ENCODE results near the gene SLC19A1. TPM values are rescaled to one million over a fixed set of nuclear protein-coding genes. Genes with fewer than 3 reads are reported as not detected.

SLC19A1 gene
- total RNA-seq, 1 experiment from 2014 or later, result 21.4 TPM

DNA sequence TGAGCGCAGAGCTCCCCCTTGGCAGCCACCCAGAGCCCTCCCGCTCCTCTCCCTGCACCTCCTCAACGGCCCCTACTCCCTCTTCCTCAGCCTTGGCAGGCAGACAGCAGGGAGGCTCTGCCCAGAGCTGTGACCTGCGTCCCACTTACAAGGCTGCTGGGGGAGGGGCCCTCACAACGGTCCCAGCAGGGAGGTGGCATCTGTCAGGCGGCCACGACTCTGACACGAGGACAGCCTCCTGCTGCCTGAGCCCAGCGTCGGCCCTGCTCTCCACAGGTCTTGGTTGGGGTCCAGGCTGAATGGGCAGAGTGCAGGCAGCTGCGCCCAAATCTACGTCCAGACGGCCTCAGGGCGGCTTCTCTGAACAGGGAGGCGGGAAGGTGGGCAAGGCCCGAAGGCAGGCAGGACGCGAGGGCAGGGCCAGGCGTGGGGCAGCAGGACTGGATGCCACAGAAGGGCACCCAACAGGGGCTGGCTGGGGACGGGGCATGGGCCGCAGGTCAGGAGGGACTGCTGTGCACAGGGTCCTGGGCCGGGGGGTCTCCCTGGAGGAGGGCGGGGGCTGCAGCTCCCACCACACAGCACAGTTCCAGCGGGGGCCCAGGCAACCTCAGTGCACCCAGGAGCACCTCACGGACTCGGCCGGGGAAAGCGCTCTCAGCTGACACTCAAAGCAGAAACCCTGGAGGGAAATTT, 7.5 kb downstream of the SLC19A1 start:
- H3K9me3 Mint-ChIP-seq (ENCODE audit: low read depth, unreplicated experiment), result no peaks in the 10 kb centered on the region
- BruUV-seq (replicated peaks), result no TSS peak
- peaks cover 11% of the 10 kb centered on the region for H3K36me3 Mint-ChIP-seq (ENCODE audit: insufficient read depth, unreplicated experiment)
- H3K4me3 Mint-ChIP-seq (ENCODE audit: low read depth, unreplicated experiment), result no peak overlapping the region
- intact Hi-C loops (cut with micrococcal nuclease; ENCODE audit: unreplicated experiment), result no loop called here
- H3K27ac Mint-ChIP-seq (ENCODE audit: unreplicated experiment), result no peak overlapping the region
- no peak for DNase-seq
- no peaks in the 10 kb centered on the region for H3K4me1 Mint-ChIP-seq (ENCODE audit: low read depth, unreplicated experiment)
- CTCF ChIA-PET, result no interaction called here
- no peaks in the 10 kb centered on the region for H3K27me3 Mint-ChIP-seq (ENCODE audit: unreplicated experiment)
- TF ChIP-seq, protein P1, sequence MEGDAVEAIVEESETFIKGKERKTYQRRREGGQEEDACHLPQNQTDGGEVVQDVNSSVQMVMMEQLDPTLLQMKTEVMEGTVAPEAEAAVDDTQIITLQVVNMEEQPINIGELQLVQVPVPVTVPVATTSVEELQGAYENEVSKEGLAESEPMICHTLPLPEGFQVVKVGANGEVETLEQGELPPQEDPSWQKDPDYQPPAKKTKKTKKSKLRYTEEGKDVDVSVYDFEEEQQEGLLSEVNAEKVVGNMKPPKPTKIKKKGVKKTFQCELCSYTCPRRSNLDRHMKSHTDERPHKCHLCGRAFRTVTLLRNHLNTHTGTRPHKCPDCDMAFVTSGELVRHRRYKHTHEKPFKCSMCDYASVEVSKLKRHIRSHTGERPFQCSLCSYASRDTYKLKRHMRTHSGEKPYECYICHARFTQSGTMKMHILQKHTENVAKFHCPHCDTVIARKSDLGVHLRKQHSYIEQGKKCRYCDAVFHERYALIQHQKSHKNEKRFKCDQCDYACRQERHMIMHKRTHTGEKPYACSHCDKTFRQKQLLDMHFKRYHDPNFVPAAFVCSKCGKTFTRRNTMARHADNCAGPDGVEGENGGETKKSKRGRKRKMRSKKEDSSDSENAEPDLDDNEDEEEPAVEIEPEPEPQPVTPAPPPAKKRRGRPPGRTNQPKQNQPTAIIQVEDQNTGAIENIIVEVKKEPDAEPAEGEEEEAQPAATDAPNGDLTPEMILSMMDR (IDR thresholded peaks at IDR 0.05; ENCODE audit: unreplicated experiment), result no peak

DNA sequence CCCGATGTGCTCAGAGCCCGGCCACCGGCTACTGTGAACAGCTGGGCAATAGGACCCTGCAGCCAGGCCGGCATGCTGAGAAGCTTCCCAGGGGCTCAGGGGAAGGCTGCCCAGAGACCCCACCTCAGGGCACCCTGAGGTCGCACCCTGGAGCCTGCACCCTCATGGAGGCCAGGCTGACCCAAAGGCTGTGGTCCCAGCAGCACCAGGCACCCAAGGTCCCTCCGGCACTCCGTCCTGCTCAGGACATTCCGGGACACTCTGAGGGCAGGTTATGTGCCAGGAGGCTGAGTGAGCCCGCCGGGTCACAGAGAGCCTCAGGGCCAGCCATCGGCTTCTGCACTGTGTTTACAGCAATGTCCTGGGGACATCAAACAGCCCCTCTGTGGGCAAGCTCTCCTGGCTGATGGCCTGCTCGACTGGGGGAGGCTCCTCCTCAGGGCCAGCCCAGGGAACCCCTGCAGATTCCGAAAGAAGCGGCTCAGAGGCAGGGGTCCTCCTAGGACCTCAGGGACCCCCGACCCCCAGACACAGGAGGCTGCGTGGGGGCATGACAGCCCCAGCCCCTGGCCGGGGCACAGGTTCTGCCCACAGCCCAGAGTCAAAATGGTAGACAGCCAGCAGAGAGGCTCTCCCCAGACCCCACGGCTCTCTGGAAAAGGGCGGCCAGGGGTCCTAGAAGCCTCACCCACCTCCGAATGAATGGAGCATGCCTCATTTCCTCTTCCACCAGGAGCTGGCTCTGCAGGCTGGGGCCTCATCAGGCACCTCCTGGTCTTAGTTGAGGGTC, 8.2 kb downstream of the SLC19A1 start:
- no peak overlapping the region for H3K27ac Mint-ChIP-seq (ENCODE audit: unreplicated experiment)
- no peak overlapping the region for H3K4me3 Mint-ChIP-seq (ENCODE audit: low read depth, unreplicated experiment)
- no peaks in the 10 kb centered on the region for H3K4me1 Mint-ChIP-seq (ENCODE audit: low read depth, unreplicated experiment)
- DNase-seq, result no peak
- no peaks in the 10 kb centered on the region for H3K27me3 Mint-ChIP-seq (ENCODE audit: unreplicated experiment)
- H3K9me3 Mint-ChIP-seq (ENCODE audit: low read depth, unreplicated experiment), result no peaks in the 10 kb centered on the region
- intact Hi-C loops (cut with micrococcal nuclease; ENCODE audit: unreplicated experiment), result no loop called here
- peaks cover 11% of the 10 kb centered on the region for H3K36me3 Mint-ChIP-seq (ENCODE audit: insufficient read depth, unreplicated experiment)
- TF ChIP-seq, protein P1 (IDR thresholded peaks at IDR 0.05; ENCODE audit: unreplicated experiment), result no peak
- CTCF ChIA-PET, result no interaction called here
- BruUV-seq (replicated peaks), result no TSS peak

DNA sequence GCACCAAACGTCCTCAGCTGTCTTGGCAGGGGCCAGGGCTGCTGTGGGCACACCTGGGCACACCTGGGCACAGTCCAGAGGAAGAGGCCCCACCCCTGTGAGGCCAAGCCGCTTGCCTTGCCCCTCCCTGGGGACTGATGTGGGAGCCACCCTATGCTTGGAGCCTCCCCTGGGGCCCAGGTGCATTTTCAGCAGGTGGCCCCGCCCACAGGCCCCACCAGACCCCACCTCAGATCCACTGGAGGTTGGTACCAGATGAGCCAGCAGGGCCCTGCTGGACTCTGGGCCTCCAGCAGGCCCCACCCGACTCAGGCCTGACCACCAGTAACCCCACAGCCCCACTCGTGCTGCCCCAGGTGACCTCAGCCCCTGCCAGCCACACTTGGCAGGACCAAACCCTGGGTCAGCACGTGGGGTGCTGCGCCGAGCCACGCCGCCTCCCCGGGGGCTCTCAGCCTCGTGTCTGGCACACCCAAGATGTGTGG, 8.8 kb downstream of the SLC19A1 start:
- BruUV-seq (replicated peaks), result no TSS peak
- TF ChIP-seq, protein P1 (IDR thresholded peaks at IDR 0.05; ENCODE audit: unreplicated experiment), result no peak
- no peaks in the 10 kb centered on the region for H3K27me3 Mint-ChIP-seq (ENCODE audit: unreplicated experiment)
- H3K4me3 Mint-ChIP-seq (ENCODE audit: low read depth, unreplicated experiment), result no peak overlapping the region
- CTCF ChIA-PET, result interaction anchor here (0.8 kb wide), 1 partner anchor 18 kb away, joined by 3 read pairs; no protein-coding TSS in a partner anchor
- DNase-seq, result no peak
- intact Hi-C loops (cut with micrococcal nuclease; ENCODE audit: unreplicated experiment), result no loop called here
- H3K27ac Mint-ChIP-seq (ENCODE audit: unreplicated experiment), result no peak overlapping the region
- no peaks in the 10 kb centered on the region for H3K4me1 Mint-ChIP-seq (ENCODE audit: low read depth, unreplicated experiment)
- H3K36me3 Mint-ChIP-seq (ENCODE audit: insufficient read depth, unreplicated experiment), result peaks cover 11% of the 10 kb centered on the region
- H3K9me3 Mint-ChIP-seq (ENCODE audit: low read depth, unreplicated experiment), result no peaks in the 10 kb centered on the region

DNA sequence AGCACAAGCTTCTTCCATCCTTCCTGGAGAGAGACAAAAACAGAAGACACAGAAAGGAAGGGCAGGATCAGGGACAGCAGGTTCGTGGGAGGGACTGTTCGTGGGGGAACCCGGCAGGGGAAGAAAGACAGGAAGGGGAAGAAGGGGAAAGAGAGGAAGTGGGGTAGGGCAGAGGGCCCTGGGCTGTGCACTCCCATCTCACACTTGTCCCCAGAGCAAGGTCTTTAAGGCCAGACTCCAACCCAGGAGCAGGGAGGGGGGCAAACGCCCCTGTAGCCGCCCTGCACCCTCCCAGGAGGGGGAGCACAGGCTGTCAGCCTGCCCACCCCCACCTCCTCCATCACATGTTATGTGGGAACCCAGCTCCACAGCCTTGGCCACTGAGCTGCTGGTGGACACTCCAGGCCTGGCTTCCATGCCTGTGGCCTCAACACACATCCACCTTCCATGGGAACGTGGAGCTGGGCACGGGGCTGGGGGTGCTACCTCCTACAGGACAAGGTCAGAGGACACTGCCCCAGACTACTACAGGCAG, 9.3 kb downstream of the SLC19A1 start:
- Mint-ChIP-seq H3K36me3 (ENCODE audit: insufficient read depth, unreplicated experiment) (peaks cover 13% of the 10 kb centered on the region), H3K27ac (ENCODE audit: unreplicated experiment) (no peak overlapping the region), H3K9me3 (ENCODE audit: low read depth, unreplicated experiment) (no peaks in the 10 kb centered on the region), H3K27me3 (ENCODE audit: unreplicated experiment) (no peaks in the 10 kb centered on the region), H3K4me3 (ENCODE audit: low read depth, unreplicated experiment) (no peak overlapping the region), H3K4me1 (ENCODE audit: low read depth, unreplicated experiment) (no peaks in the 10 kb centered on the region)
- BruUV-seq (replicated peaks), result no TSS peak
- no peak for DNase-seq
- TF ChIP-seq, protein P1 (IDR thresholded peaks at IDR 0.05; ENCODE audit: unreplicated experiment), result no peak
- intact Hi-C loops (cut with micrococcal nuclease; ENCODE audit: unreplicated experiment), result no loop called here
- CTCF ChIA-PET, result interaction anchor here (0.8 kb wide), 1 partner anchor 18 kb away, joined by 3 read pairs; no protein-coding TSS in a partner anchor

Data from Calu3 (cell line).